ENCODE measurements around the gene KIF26A. TPM values are rescaled to one million over a fixed set of nuclear protein-coding genes. Genes with fewer than 3 reads are reported as not detected.
"Not testable (repeated sequence)": the region's sequence is repeated elsewhere in the genome, so short reads cannot be mapped to it uniquely, and the experiment has no call there.

Gene KIF26A
- polyA plus RNA-seq, 1 donor = 7.2 TPM

GRCh38 chr14:104222396-104223036 lies 84.1 kb downstream of the KIF26A start:
- no peak for DNase-seq (ENCODE audit: low read depth)

- DNase-seq (ENCODE audit: low read depth) = peak; percentile 17
These were observed 85.0 kb downstream of the KIF26A start for GRCh38 chr14:104223101-104224041.

GRCh38 chr14:104224131-104224505 lies 85.7 kb downstream of the KIF26A start:
- no peak for DNase-seq (ENCODE audit: low read depth)

GRCh38 chr14:104224506-104225277 lies 86.3 kb downstream of the KIF26A start:
- DNase-seq (ENCODE audit: low read depth) = no peak

GRCh38 chr14:104225278-104226190 lies 87.1 kb downstream of the KIF26A start:
- not testable (repeated sequence) for DNase-seq (ENCODE audit: low read depth)

- DNase-seq (ENCODE audit: low read depth) = no peak
These were observed 88.3 kb downstream of the KIF26A start for GRCh38 chr14:104226421-104227383.

- DNase-seq (ENCODE audit: low read depth) = no peak
These were observed 89.4 kb downstream of the KIF26A start for GRCh38 chr14:104227806-104228205.

GRCh38 chr14:104228221-104228620 lies 89.8 kb downstream of the KIF26A start:
- no peak for DNase-seq (ENCODE audit: low read depth)

GRCh38 chr14:104228716-104229533 lies 90.5 kb downstream of the KIF26A start:
- DNase-seq (ENCODE audit: low read depth) = no peak

- DNase-seq (ENCODE audit: low read depth) = no peak
These were observed 91.2 kb downstream of the KIF26A start for GRCh38 chr14:104229534-104230055.

GRCh38 chr14:104230119-104230815 lies 91.9 kb downstream of the KIF26A start:
- no peak for DNase-seq (ENCODE audit: low read depth)

Other genes with a start within 250 kb of the KIF26A start
- 0.62 TPM for gene TDRD9, start 210.1 kb upstream of the KIF26A start, polyA plus RNA-seq (ENCODE audit: insufficient read length)
- gene RD3L, start 196.1 kb upstream of the KIF26A start, polyA plus RNA-seq (ENCODE audit: insufficient read length) = not detected
- 2.5 TPM for gene ASPG, start 52.9 kb upstream of the KIF26A start, polyA plus RNA-seq (ENCODE audit: insufficient read length)

All from forelimb muscle (tissue), 1 donor.